NB4 (cell line): ENCODE results near the gene PDHX.

Experiments
- MYC ChIP-seq: IDR thresholded peaks from 2 replicates; pipeline ENCODE4 v1.6.1; 2011; ENCODE audit warnings: low read depth, low read length
- POLR2A ChIP-seq: IDR thresholded peaks from 2 replicates; pipeline ENCODE4 v1.6.1; 2011; ENCODE audit warnings: mild to moderate bottlenecking; ENCODE audit not compliant: insufficient read length; ENCODE audit errors: extremely low read depth
- TF ChIP-seq, protein P1 (sequence below): IDR thresholded peaks from 2 replicates; pipeline ENCODE4 v1.6.1; 2011; ENCODE audit warnings: low read depth, low read length
- TF ChIP-seq, protein P2 (sequence below): IDR thresholded peaks from one replicate; pipeline ENCODE4 v1.5.1; 2012; ENCODE audit warnings: low read depth, low read length

DNA sequence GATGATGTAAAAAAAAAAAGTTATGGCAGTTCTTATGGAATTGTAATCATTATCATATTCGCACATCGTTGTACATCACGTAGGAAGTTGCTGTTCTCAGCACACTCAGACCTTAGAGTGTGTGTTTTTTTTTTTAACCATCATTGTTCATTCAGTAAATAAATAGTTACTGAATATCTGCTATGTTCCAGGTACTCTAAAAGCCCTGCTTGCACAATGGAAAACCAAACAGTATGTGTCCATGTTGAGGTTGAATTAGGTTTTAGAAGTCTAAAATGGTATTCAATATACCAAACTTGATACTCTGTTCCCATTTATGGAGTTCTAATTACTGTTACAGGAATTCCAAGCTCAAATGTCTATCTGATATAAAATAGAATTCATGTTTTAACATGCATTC, 41.2 kb downstream of the PDHX start:
- TF ChIP-seq, protein P1, sequence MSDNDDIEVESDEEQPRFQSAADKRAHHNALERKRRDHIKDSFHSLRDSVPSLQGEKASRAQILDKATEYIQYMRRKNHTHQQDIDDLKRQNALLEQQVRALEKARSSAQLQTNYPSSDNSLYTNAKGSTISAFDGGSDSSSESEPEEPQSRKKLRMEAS: no peak
- TF ChIP-seq, protein P2, sequence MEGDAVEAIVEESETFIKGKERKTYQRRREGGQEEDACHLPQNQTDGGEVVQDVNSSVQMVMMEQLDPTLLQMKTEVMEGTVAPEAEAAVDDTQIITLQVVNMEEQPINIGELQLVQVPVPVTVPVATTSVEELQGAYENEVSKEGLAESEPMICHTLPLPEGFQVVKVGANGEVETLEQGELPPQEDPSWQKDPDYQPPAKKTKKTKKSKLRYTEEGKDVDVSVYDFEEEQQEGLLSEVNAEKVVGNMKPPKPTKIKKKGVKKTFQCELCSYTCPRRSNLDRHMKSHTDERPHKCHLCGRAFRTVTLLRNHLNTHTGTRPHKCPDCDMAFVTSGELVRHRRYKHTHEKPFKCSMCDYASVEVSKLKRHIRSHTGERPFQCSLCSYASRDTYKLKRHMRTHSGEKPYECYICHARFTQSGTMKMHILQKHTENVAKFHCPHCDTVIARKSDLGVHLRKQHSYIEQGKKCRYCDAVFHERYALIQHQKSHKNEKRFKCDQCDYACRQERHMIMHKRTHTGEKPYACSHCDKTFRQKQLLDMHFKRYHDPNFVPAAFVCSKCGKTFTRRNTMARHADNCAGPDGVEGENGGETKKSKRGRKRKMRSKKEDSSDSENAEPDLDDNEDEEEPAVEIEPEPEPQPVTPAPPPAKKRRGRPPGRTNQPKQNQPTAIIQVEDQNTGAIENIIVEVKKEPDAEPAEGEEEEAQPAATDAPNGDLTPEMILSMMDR: no peak
- TF ChIP-seq POLR2A: no peak
- no peak for TF ChIP-seq MYC
